Measurements from ENCODE around the gene PSRC1. TPM values are rescaled to one million over a fixed set of nuclear protein-coding genes. Genes with fewer than 3 reads are reported as not detected.

The PSRC1 gene
- total RNA-seq, 1 experiment from 2014 or later, result 68.4 TPM

GRCh38 chr1:109267743-109268300 lies 15.1 kb downstream of the PSRC1 start:
- no peaks in the 10 kb centered on the region for H3K27me3 Mint-ChIP-seq (ENCODE audit: low read depth)
- no peaks in the 10 kb centered on the region for H3K9me3 Mint-ChIP-seq
- TF ChIP-seq PRRX2 (CRISPR knock-in tag; IDR thresholded peaks at IDR 0.05), result no peak
- no peak for TF ChIP-seq ATF3 (CRISPR knock-in tag; conservative IDR thresholded peaks at IDR 0.05)
- no peak for TF ChIP-seq FOXP4 (CRISPR knock-in tag; IDR thresholded peaks at IDR 0.05)
- TF ChIP-seq SOX15 (CRISPR knock-in tag; IDR thresholded peaks at IDR 0.05), result no peak
- no peak for TF ChIP-seq NR1H2 (CRISPR knock-in tag; IDR thresholded peaks at IDR 0.05)
- no peak for TF ChIP-seq ZNF281 (CRISPR knock-in tag; IDR thresholded peaks at IDR 0.05)
- no peak for TF ChIP-seq E2F5 (CRISPR knock-in tag; IDR thresholded peaks at IDR 0.05)
- TF ChIP-seq GTF2I (CRISPR knock-in tag; conservative IDR thresholded peaks at IDR 0.05), result no peak
- TF ChIP-seq ERG (CRISPR knock-in tag; IDR thresholded peaks at IDR 0.05), result no peak
- no peak for TF ChIP-seq ETV6 (CRISPR knock-in tag; IDR thresholded peaks at IDR 0.05)
- ChIA-PET POLR2A (no interaction called here), CTCF (no interaction called here)
- H3K36me3 Mint-ChIP-seq, result peaks cover 9% of the 10 kb centered on the region
- ATAC-seq (no peak), DNase-seq (ENCODE audit: low spot score) (no peak)
- H3K4me3 Mint-ChIP-seq, result no peak overlapping the region
- no peak overlapping the region; the same call in 1 of the 2 replicates for H3K27ac Mint-ChIP-seq
- peaks cover 9% of the 10 kb centered on the region for H3K4me1 Mint-ChIP-seq

GRCh38 chr1:109266965-109267364 lies 16.0 kb downstream of the PSRC1 start:
- CTCF ChIA-PET, result interaction anchor here (0.7 kb wide), 1 partner anchor 390 kb away, joined by 3 read pairs; the partner anchor contains the start of gene GPSM2
- peak overlapping the region; percentile 45; the same call in 1 of the 2 replicates for H3K27ac Mint-ChIP-seq
- no peak for ATAC-seq
- no peaks in the 10 kb centered on the region for H3K27me3 Mint-ChIP-seq (ENCODE audit: low read depth)
- H3K9me3 Mint-ChIP-seq, result no peaks in the 10 kb centered on the region
- POLR2A ChIA-PET, result interaction anchor here (0.7 kb wide), 1 partner anchor 268 kb away, joined by 3 read pairs; no protein-coding TSS in a partner anchor
- H3K4me3 Mint-ChIP-seq, result no peak overlapping the region
- TF ChIP-seq ZNF396 (CRISPR knock-in tag; IDR thresholded peaks at IDR 0.05; ENCODE audit: borderline replicate concordance) (no peak), ARID4B (CRISPR knock-in tag; IDR thresholded peaks at IDR 0.05; ENCODE audit: borderline replicate concordance) (no peak), TEAD1 (CRISPR knock-in tag; IDR thresholded peaks at IDR 0.05) (no peak), NFE2L1 (CRISPR knock-in tag; IDR thresholded peaks at IDR 0.05) (no peak), RORB (CRISPR knock-in tag; IDR thresholded peaks at IDR 0.05) (no peak), TEAD4 (CRISPR knock-in tag; IDR thresholded peaks at IDR 0.05) (no peak), RELA (CRISPR knock-in tag; IDR thresholded peaks at IDR 0.05; ENCODE audit: borderline replicate concordance) (no peak), FOXP4 (CRISPR knock-in tag; IDR thresholded peaks at IDR 0.05) (no peak), MAX (CRISPR knock-in tag; IDR thresholded peaks at IDR 0.05) (no peak), USF1 (CRISPR knock-in tag; IDR thresholded peaks at IDR 0.05) (no peak)
- peaks cover 9% of the 10 kb centered on the region for H3K36me3 Mint-ChIP-seq
- H3K4me1 Mint-ChIP-seq, result peaks cover 9% of the 10 kb centered on the region
- no peak for DNase-seq (ENCODE audit: low spot score)
